ENCODE data around the gene CALR.

Gene CALR

GRCh38 chr19:12891553-12892021, 46.8 kb upstream of the CALR start:
- Histone ChIP-seq H4K20me1 (ENCODE audit: insufficient read depth, low read length) (no peaks in the 10 kb centered on the region), H2AFZ (ENCODE audit: low read length) (no peak overlapping the region), H3K79me2 (ENCODE audit: insufficient read depth, low read length) (no peaks in the 10 kb centered on the region), H3K9me3 (ENCODE audit: low read length) (no peaks in the 10 kb centered on the region), H3K9me2 (ENCODE audit: low read depth, low read length) (no peaks in the 10 kb centered on the region), H3K4me2 (ENCODE audit: low read length) (peak overlapping the region; percentile 70), H3K4me1 (ENCODE audit: insufficient read depth, low read length, severe bottlenecking) (peaks cover 12% of the 10 kb centered on the region), H3K4me3 (ENCODE audit: low read depth, low read length, poor library complexity, severe bottlenecking) (peak overlapping the region; percentile 87), H3K27ac (ENCODE audit: low read depth, low read length, poor library complexity, severe bottlenecking) (no peak overlapping the region), H3K36me3 (ENCODE audit: insufficient read depth, low read length) (peaks cover 12% of the 10 kb centered on the region; the same call in 1 of the 2 replicates), H3K9ac (ENCODE audit: low read length) (peak overlapping the region; percentile 66), H3K27me3 (ENCODE audit: insufficient read depth, low read length) (no peaks in the 10 kb centered on the region), H3F3A (ENCODE audit: insufficient read depth, low read length) (no peaks in the 10 kb centered on the region)
- TF ChIP-seq EZH2 (IDR thresholded peaks at IDR 0.05; ENCODE audit: borderline replicate concordance, low read length) = no peak
- TF ChIP-seq, protein P1, sequence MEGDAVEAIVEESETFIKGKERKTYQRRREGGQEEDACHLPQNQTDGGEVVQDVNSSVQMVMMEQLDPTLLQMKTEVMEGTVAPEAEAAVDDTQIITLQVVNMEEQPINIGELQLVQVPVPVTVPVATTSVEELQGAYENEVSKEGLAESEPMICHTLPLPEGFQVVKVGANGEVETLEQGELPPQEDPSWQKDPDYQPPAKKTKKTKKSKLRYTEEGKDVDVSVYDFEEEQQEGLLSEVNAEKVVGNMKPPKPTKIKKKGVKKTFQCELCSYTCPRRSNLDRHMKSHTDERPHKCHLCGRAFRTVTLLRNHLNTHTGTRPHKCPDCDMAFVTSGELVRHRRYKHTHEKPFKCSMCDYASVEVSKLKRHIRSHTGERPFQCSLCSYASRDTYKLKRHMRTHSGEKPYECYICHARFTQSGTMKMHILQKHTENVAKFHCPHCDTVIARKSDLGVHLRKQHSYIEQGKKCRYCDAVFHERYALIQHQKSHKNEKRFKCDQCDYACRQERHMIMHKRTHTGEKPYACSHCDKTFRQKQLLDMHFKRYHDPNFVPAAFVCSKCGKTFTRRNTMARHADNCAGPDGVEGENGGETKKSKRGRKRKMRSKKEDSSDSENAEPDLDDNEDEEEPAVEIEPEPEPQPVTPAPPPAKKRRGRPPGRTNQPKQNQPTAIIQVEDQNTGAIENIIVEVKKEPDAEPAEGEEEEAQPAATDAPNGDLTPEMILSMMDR (IDR thresholded peaks at IDR 0.05; ENCODE audit: low read length) = no peak

GRCh38 chr19:12893582-12893981, 44.8 kb upstream of the CALR start:
- Histone ChIP-seq H3K9me3 (ENCODE audit: low read length) (no peaks in the 10 kb centered on the region), H3K27me3 (ENCODE audit: insufficient read depth, low read length) (no peaks in the 10 kb centered on the region), H4K20me1 (ENCODE audit: insufficient read depth, low read length) (no peaks in the 10 kb centered on the region), H3K9me2 (ENCODE audit: low read depth, low read length) (no peaks in the 10 kb centered on the region), H2AFZ (ENCODE audit: low read length) (no peak overlapping the region), H3K4me1 (ENCODE audit: insufficient read depth, low read length, severe bottlenecking) (peaks cover 12% of the 10 kb centered on the region), H3K79me2 (ENCODE audit: insufficient read depth, low read length) (no peaks in the 10 kb centered on the region), H3K4me2 (ENCODE audit: low read length) (no peak overlapping the region), H3F3A (ENCODE audit: insufficient read depth, low read length) (no peaks in the 10 kb centered on the region), H3K27ac (ENCODE audit: low read depth, low read length, poor library complexity, severe bottlenecking) (no peak overlapping the region), H3K9ac (ENCODE audit: low read length) (no peak overlapping the region), H3K4me3 (ENCODE audit: low read depth, low read length, poor library complexity, severe bottlenecking) (no peak overlapping the region), H3K36me3 (ENCODE audit: insufficient read depth, low read length) (peaks cover 21% of the 10 kb centered on the region; the same call in 1 of the 2 replicates)
- TF ChIP-seq, protein P1 (IDR thresholded peaks at IDR 0.05; ENCODE audit: low read length) = no peak
- TF ChIP-seq EZH2 (IDR thresholded peaks at IDR 0.05; ENCODE audit: borderline replicate concordance, low read length) = no peak

GRCh38 chr19:12896460-12896859, 41.9 kb upstream of the CALR start:
- Histone ChIP-seq H3K36me3 (ENCODE audit: insufficient read depth, low read length) (peaks cover 21% of the 10 kb centered on the region; the same call in 1 of the 2 replicates), H3K27ac (ENCODE audit: low read depth, low read length, poor library complexity, severe bottlenecking) (no peak overlapping the region), H3K9me2 (ENCODE audit: low read depth, low read length) (no peaks in the 10 kb centered on the region), H3K27me3 (ENCODE audit: insufficient read depth, low read length) (no peaks in the 10 kb centered on the region), H3K9ac (ENCODE audit: low read length) (no peak overlapping the region), H3K4me1 (ENCODE audit: insufficient read depth, low read length, severe bottlenecking) (peaks cover 12% of the 10 kb centered on the region), H3K4me2 (ENCODE audit: low read length) (no peak overlapping the region), H3K4me3 (ENCODE audit: low read depth, low read length, poor library complexity, severe bottlenecking) (no peak overlapping the region), H2AFZ (ENCODE audit: low read length) (no peak overlapping the region), H3K9me3 (ENCODE audit: low read length) (no peaks in the 10 kb centered on the region), H4K20me1 (ENCODE audit: insufficient read depth, low read length) (no peaks in the 10 kb centered on the region), H3F3A (ENCODE audit: insufficient read depth, low read length) (no peaks in the 10 kb centered on the region), H3K79me2 (ENCODE audit: insufficient read depth, low read length) (no peaks in the 10 kb centered on the region)
- TF ChIP-seq EZH2 (IDR thresholded peaks at IDR 0.05; ENCODE audit: borderline replicate concordance, low read length) = no peak
- TF ChIP-seq, protein P1 (IDR thresholded peaks at IDR 0.05; ENCODE audit: low read length) = no peak
